ENCODE results near the gene B4GALNT3.

- TF ChIP-seq, protein P1, sequence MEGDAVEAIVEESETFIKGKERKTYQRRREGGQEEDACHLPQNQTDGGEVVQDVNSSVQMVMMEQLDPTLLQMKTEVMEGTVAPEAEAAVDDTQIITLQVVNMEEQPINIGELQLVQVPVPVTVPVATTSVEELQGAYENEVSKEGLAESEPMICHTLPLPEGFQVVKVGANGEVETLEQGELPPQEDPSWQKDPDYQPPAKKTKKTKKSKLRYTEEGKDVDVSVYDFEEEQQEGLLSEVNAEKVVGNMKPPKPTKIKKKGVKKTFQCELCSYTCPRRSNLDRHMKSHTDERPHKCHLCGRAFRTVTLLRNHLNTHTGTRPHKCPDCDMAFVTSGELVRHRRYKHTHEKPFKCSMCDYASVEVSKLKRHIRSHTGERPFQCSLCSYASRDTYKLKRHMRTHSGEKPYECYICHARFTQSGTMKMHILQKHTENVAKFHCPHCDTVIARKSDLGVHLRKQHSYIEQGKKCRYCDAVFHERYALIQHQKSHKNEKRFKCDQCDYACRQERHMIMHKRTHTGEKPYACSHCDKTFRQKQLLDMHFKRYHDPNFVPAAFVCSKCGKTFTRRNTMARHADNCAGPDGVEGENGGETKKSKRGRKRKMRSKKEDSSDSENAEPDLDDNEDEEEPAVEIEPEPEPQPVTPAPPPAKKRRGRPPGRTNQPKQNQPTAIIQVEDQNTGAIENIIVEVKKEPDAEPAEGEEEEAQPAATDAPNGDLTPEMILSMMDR (IDR thresholded peaks at IDR 0.05) = no peak
- no peak for TF ChIP-seq POLR2A (IDR thresholded peaks at IDR 0.05)
These were observed 75.7 kb downstream of the B4GALNT3 start for GRCh38 chr12:535396-535795.
